IMR-90 (cell line): ENCODE results near the gene DYRK1A. TPM values are rescaled to one million over a fixed set of nuclear protein-coding genes. Genes with fewer than 3 reads are reported as not detected.

Source experiments
- ATAC-seq: fragments of 200-7000 bp; cut with Tn5 transposase; 2 replicates; pipeline ENCODE4 v1.9.1; 2020; ENCODE audit warnings: low read depth, mild to moderate bottlenecking, moderate library complexity
- BruUV-seq: library from RNA; stranded (reverse); fragments of 400-500 nt; replicated peaks from 2 replicates; lab custom pipeline; 2021; lab: Mats Ljungman, UMichigan
- CTCF ChIA-PET: fragments of 300-600 bp; formaldehyde crosslinking; extraction: SDS; loops from one replicate; lab custom pipeline; 2021; ENCODE audit warnings: antibody characterized with exemption; lab: Yijun Ruan, JAX
- POLR2A ChIA-PET: fragments of 300-600 bp; sonication (Branson Sonifier 250); formaldehyde crosslinking; loops from one replicate; lab custom pipeline; 2022; ENCODE audit warnings: antibody characterized with exemption; ENCODE audit not compliant: unreplicated experiment; lab: Charles Lee
- DNase-seq: peaks from one replicate; pipeline ENCODE4 v3.0.0; 2013
- H2AFZ ChIP-seq: replicated peaks from 2 replicates; pipeline ENCODE3; 2013; ENCODE audit warnings: low read length, mild to moderate bottlenecking; ENCODE audit not compliant: poor library complexity
- H2AK5ac ChIP-seq: 2 replicates; pipeline ENCODE4 v1.6.1; 2013; ENCODE audit warnings: low read depth, low read length, inconsistent platforms
- H2AK9ac ChIP-seq: replicated peaks from 2 replicates; pipeline ENCODE3; 2013; ENCODE audit warnings: mild to moderate bottlenecking, low read depth, low read length, moderate library complexity; ENCODE audit not compliant: poor library complexity
- H2BK120ac ChIP-seq: 2 replicates; pipeline ENCODE4 v1.6.1; 2013; ENCODE audit warnings: low read depth, low read length, inconsistent platforms
- H2BK15ac ChIP-seq: 3 replicates; pipeline ENCODE4 v1.6.1; 2013; ENCODE audit warnings: low read depth, low read length, inconsistent platforms
- H2BK20ac ChIP-seq: 2 replicates; pipeline ENCODE4 v1.6.1; 2013; ENCODE audit warnings: low read depth, mild to moderate bottlenecking, inconsistent platforms, low read length, moderate library complexity
- H2BK5ac ChIP-seq: 2 replicates; pipeline ENCODE4 v1.6.1; 2013; ENCODE audit warnings: mild to moderate bottlenecking, low read depth, low read length, inconsistent platforms; ENCODE audit not compliant: poor library complexity, severe bottlenecking
- H3K14ac ChIP-seq: replicated peaks from 2 replicates; pipeline ENCODE4 v1.6.1; 2013; ENCODE audit warnings: low read depth, low read length, inconsistent platforms
- H3K18ac ChIP-seq: 2 replicates; pipeline ENCODE4 v1.6.1; 2013; ENCODE audit warnings: low read depth, low read length, control low read depth
- H3K23ac ChIP-seq: 2 replicates; pipeline ENCODE4 v1.6.1; 2013; ENCODE audit warnings: low read depth, low read length, inconsistent platforms
- H3K27ac ChIP-seq: 2 replicates; pipeline ENCODE4 v1.5.1; 2013; ENCODE audit warnings: mild to moderate bottlenecking, control low read depth, low read length; ENCODE audit not compliant: insufficient read depth
- H3K27me3 ChIP-seq: 2 replicates; pipeline ENCODE4 v1.6.1; 2013; ENCODE audit warnings: low read length; ENCODE audit not compliant: control insufficient read depth, insufficient read depth
- H3K36me3 ChIP-seq: 2 replicates; pipeline ENCODE4 v1.6.1; 2013; ENCODE audit warnings: low read length, mixed read lengths; ENCODE audit not compliant: control insufficient read depth, insufficient read depth
- H3K4ac ChIP-seq: 2 replicates; pipeline ENCODE4 v1.6.1; 2013; ENCODE audit warnings: low read depth, low read length, inconsistent platforms
- H3K4me1 ChIP-seq: 2 replicates; pipeline ENCODE4 v1.6.1; 2013; ENCODE audit warnings: low read length, mixed read lengths; ENCODE audit not compliant: control insufficient read depth, insufficient read depth
- H3K4me2 ChIP-seq: 2 replicates; pipeline ENCODE4 v1.6.1; 2013; ENCODE audit warnings: low read depth, mild to moderate bottlenecking, control low read depth, low read length, moderate library complexity
- H3K4me3 ChIP-seq: 2 replicates; pipeline ENCODE4 v1.5.1; 2013; ENCODE audit warnings: low read depth, mild to moderate bottlenecking, control low read depth, low read length, moderate library complexity; ENCODE audit not compliant: insufficient read depth
- H3K56ac ChIP-seq: 2 replicates; pipeline ENCODE4 v1.6.1; 2013; ENCODE audit warnings: low read length, inconsistent platforms; ENCODE audit not compliant: insufficient read depth; ENCODE audit errors: extremely low read depth
- H3K79me1 ChIP-seq, 2 experiments: 2 replicates each; pipeline ENCODE4 v1.6.1; 2013; ENCODE audit warnings: low read length in 2 of 2, inconsistent platforms in 1 of 2, low read depth in 1 of 2
- H3K9ac ChIP-seq: 2 replicates; pipeline ENCODE4 v1.6.1; 2013; ENCODE audit warnings: low read depth, low read length, control low read depth
- H3K9me1 ChIP-seq: 2 replicates; pipeline ENCODE4 v1.6.1; 2013; ENCODE audit warnings: low read length, inconsistent platforms; ENCODE audit not compliant: insufficient read depth
- H3K9me3 ChIP-seq: 2 replicates; pipeline ENCODE4 v1.6.1; 2013; ENCODE audit warnings: low read length; ENCODE audit not compliant: control insufficient read depth, insufficient read depth
- H4K20me1 ChIP-seq: 2 replicates; pipeline ENCODE4 v1.6.1; 2013; ENCODE audit warnings: low read length, inconsistent platforms; ENCODE audit not compliant: insufficient read depth
- H4K5ac ChIP-seq: 2 replicates; pipeline ENCODE4 v1.6.1; 2013; ENCODE audit warnings: mild to moderate bottlenecking, low read depth, low read length, control low read depth
- H4K8ac ChIP-seq, 2 experiments: 2 replicates each; pipeline ENCODE4 v1.6.1; 2013; ENCODE audit warnings: low read depth in 2 of 2, low read length in 2 of 2, control low read depth in 1 of 2, inconsistent platforms in 1 of 2
- H4K91ac ChIP-seq: 2 replicates; pipeline ENCODE4 v1.6.1; 2013; ENCODE audit warnings: low read depth, low read length, inconsistent platforms; ENCODE audit not compliant: insufficient read depth
- FOS ChIP-seq: fragments of 150-350 bp; IDR thresholded peaks from 2 replicates; pipeline ENCODE4 v1.6.1; 2016; ENCODE audit warnings: low read depth, low read length
- MAFK ChIP-seq: IDR thresholded peaks from 2 replicates; pipeline ENCODE4 v1.6.1; 2012; ENCODE audit warnings: low read depth, low read length, improper control_type of control experiment
- MAZ ChIP-seq: IDR thresholded peaks from 2 replicates; pipeline ENCODE4 v1.6.1; 2012; ENCODE audit warnings: low read depth, mild to moderate bottlenecking, low read length, improper control_type of control experiment, moderate library complexity, borderline replicate concordance
- RAD21 ChIP-seq: IDR thresholded peaks from 2 replicates; pipeline ENCODE4 v1.6.1; 2012; ENCODE audit warnings: low read length, improper control_type of control experiment
- WGBS, 2 experiments: methylation state at CpG; one replicate each; pipeline versions ENCODE4 v1.1.5 to v1.1.7; 2013; ENCODE audit warnings: missing lambda C conversion rate in 2 of 2; ENCODE audit not compliant: insufficient read length in 1 of 2; ENCODE audit errors: extremely low coverage in 2 of 2; 5-methylcytosine and 5-hydroxymethylcytosine counted together
- dilution Hi-C: fragments of 300-500 bp; cut with HindIII; formaldehyde crosslinking; loops from one replicate; pipeline ENCODE4 v1.14.3; 2018; ENCODE audit warnings: low sequenced_read_pairs; ENCODE audit not compliant: unreplicated experiment
- in situ Hi-C: fragments of 300-500 bp; cut with MboI; formaldehyde crosslinking; loops from 3 replicates; pipeline ENCODE4 v1.14.3; 2019; ENCODE audit warnings: low sequenced_read_pairs, inconsistent platforms, mixed read lengths
- intact Hi-C: fragments of 100-400 bp; cut with micrococcal nuclease; formaldehyde crosslinking; loops from 2 replicates; pipeline ENCODE4 v1.10.0; 2022
- polyA plus RNA-seq, 3 experiments: library from polyadenylated mRNA; depleted of rRNA; stranded (reverse); fragments of >200 nt; gene quantifications; 2 replicates each; pipeline ENCODE4 v1.2.3, GENCODE V29; 2012; ENCODE audit warnings: low replicate concordance in 1 of 3
- total RNA-seq: library from RNA; depleted of rRNA; stranded (reverse); fragments of >200 nt; gene quantifications from 2 replicates; pipeline ENCODE4 v1.2.3, GENCODE V29; 2012

The DYRK1A gene
- total and polyA plus RNA-seq, 2 of the 4 experiments (the other 2 are of a cell fraction) = 18.6 to 50.5 TPM

DNA sequence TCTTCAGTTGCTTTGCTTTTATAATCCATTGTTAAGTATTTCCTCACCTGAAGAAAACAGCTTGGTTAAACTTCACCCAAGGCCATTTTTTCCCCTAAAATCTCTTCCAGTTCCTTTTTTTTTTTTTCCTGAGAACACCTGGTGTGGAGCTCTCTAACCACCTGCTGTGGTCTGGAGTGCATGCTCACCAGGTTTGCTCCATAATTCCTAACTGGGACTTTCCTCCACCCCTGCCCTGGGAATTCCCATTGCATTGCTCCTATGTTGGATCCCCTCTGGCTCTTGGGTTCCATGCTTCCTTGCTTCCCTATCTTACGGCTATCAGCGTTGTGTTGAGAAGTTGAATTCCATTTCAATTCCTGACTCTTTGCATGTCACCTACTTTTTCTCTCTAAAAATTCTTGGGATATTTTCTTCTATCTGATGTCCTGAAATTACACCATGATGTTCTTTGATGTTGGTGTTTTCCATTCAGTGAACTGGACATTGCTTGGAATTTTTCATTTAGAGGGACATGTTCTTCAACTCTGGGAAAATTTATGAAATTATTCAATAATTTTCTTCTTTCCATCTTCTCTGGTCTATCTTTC lies 19.6 kb upstream of the DYRK1A start:
- no TSS peak for BruUV-seq
- Histone ChIP-seq H3K36me3 (no peaks in the 10 kb centered on the region), H2BK120ac (no peak overlapping the region), H2AK9ac (no peak overlapping the region), H3K27ac (no peak overlapping the region), H3K27me3 (no peaks in the 10 kb centered on the region), H3K4me1 (no peaks in the 10 kb centered on the region), H3K9me3 (peaks cover 5% of the 10 kb centered on the region; the same call in 1 of the 2 replicates), H2AK5ac (no peak overlapping the region), H3K23ac (no peak overlapping the region), H2BK5ac (no peak overlapping the region), H4K8ac (no peak overlapping the region), H4K5ac (no peak overlapping the region), H3K14ac (no peak overlapping the region), H4K20me1 (no peaks in the 10 kb centered on the region), H2AFZ (no peak overlapping the region), H2BK15ac (no peak overlapping the region), H3K18ac (no peak overlapping the region), H3K79me1 (no peaks in the 10 kb centered on the region), H3K4ac (no peak overlapping the region), H3K9ac (no peak overlapping the region), H4K91ac (no peak overlapping the region), H3K4me2 (no peak overlapping the region), H3K56ac (no peak overlapping the region), H2BK20ac (no peak overlapping the region), H3K9me1 (no peaks in the 10 kb centered on the region), H3K4me3 (no peak overlapping the region)
- no peak for TF ChIP-seq MAZ
- no peak for TF ChIP-seq FOS
- TF ChIP-seq MAFK = no peak
- no peak for TF ChIP-seq RAD21
- in situ Hi-C loops = no loop called here
- POLR2A ChIA-PET = no interaction called here
- intact Hi-C loops = no loop called here
- dilution Hi-C loops = no loop called here
- ATAC-seq (no peak), DNase-seq (no peak)
- CTCF ChIA-PET = interaction anchor here (0.6 kb wide), 1 partner anchor 105 kb away, joined by 3 read pairs; no protein-coding TSS in a partner anchor
- no CpG with 5 or more reads among the region's 2 CpGs for WGBS, 2 experiments
